Upper lobe of left lung (tissue), 4 donors: ENCODE results near the gene EEF1E1.

Experiments
- EP300 ChIP-seq, 4 donors: sonication (generic); formaldehyde crosslinking; IDR thresholded peaks; one replicate each; pipeline ENCODE4 v1.5.1; 2017; ENCODE audit warnings: antibody characterized with exemption in 4 of 4, control low read depth in 2 of 4
- POLR2A ChIP-seq, 4 donors: fragments of 450-650 bp; IDR thresholded peaks; one replicate each; pipeline ENCODE4 v1.5.1; 2016 to 2017; ENCODE audit warnings: antibody characterized with exemption in 4 of 4, mild to moderate bottlenecking in 2 of 4
- POLR2AphosphoS5 ChIP-seq, 2 donors: sonication (generic); formaldehyde crosslinking; IDR thresholded peaks; one replicate each; pipeline ENCODE4 v1.5.1; 2017; ENCODE audit warnings: antibody characterized with exemption in 2 of 2
- TF ChIP-seq, protein P1 (sequence below), 6 experiments: fragments of 450-650 bp in 4 of 6; fragments of 200-600 bp in 2 of 6; sonication (generic) in 2 of 6; IDR thresholded peaks; one replicate each; pipeline ENCODE4 v1.5.1; 2016 to 2019; ENCODE audit warnings: antibody characterized with exemption in 6 of 6

DNA sequence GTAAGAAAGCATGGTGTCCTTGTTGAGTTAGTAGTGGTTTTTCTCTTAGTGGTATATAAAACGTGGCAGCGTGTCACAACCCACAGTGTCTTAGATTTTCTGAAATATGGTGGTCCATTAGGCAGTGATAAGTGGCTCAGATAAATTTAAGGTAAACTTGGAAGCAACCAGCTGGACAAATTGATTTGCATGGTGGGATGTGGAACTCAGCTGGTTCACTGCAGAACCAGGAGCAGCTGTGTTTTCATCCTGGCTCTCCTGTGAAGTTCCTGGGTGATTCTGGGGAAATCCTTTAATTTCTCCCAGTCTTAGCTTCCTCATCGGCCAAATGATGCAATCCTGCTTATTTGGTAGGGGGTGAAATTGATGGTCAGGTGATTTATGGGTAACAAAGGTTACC is 32.9 kb upstream of the EEF1E1 start:
- TF ChIP-seq, protein P1, sequence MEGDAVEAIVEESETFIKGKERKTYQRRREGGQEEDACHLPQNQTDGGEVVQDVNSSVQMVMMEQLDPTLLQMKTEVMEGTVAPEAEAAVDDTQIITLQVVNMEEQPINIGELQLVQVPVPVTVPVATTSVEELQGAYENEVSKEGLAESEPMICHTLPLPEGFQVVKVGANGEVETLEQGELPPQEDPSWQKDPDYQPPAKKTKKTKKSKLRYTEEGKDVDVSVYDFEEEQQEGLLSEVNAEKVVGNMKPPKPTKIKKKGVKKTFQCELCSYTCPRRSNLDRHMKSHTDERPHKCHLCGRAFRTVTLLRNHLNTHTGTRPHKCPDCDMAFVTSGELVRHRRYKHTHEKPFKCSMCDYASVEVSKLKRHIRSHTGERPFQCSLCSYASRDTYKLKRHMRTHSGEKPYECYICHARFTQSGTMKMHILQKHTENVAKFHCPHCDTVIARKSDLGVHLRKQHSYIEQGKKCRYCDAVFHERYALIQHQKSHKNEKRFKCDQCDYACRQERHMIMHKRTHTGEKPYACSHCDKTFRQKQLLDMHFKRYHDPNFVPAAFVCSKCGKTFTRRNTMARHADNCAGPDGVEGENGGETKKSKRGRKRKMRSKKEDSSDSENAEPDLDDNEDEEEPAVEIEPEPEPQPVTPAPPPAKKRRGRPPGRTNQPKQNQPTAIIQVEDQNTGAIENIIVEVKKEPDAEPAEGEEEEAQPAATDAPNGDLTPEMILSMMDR (IDR thresholded peaks at IDR 0.05): no peak
- TF ChIP-seq POLR2AphosphoS5 (IDR thresholded peaks at IDR 0.05) (no peak), POLR2A (IDR thresholded peaks at IDR 0.05) (no peak), EP300 (IDR thresholded peaks at IDR 0.05) (no peak)
